Tibial nerve (tissue), 4 donors: ENCODE results near the gene HPRT1.

Source experiments
- CTCF ChIP-seq, 5 experiments: fragments of 200-600 bp in 3 of 5; fragments of 450-650 bp in 2 of 5; sonication (generic) in 3 of 5; IDR thresholded peaks; one replicate each; pipeline ENCODE4 v1.5.1; 2016 to 2019; ENCODE audit warnings: antibody characterized with exemption in 5 of 5, mild to moderate bottlenecking in 3 of 5, moderate library complexity in 2 of 5
- EP300 ChIP-seq, 2 donors: sonication (generic); formaldehyde crosslinking; IDR thresholded peaks; one replicate each; pipeline ENCODE4 v1.6.1; 2017; ENCODE audit warnings: antibody characterized with exemption in 2 of 2, mild to moderate bottlenecking in 1 of 2
- POLR2A ChIP-seq, 2 donors: fragments of 450-650 bp; IDR thresholded peaks; one replicate each; pipeline ENCODE4 v1.6.1; 2017; ENCODE audit warnings: antibody characterized with exemption in 2 of 2, mild to moderate bottlenecking in 2 of 2, moderate library complexity in 2 of 2

GRCh38 chrX:134431894-134432293 is 28.1 kb upstream of the HPRT1 start:
- TF ChIP-seq CTCF (IDR thresholded peaks at IDR 0.05) (no peak), EP300 (IDR thresholded peaks at IDR 0.05) (no peak), POLR2A (IDR thresholded peaks at IDR 0.05) (no peak)
